ENCODE data around the gene UPF3A. TPM values are rescaled to one million over a fixed set of nuclear protein-coding genes. Genes with fewer than 3 reads are reported as not detected.

UPF3A gene
- total RNA-seq, 1 donor: 14.9 TPM

- no peaks in the 10 kb centered on the region for H3K9me3 ChIP-seq (ENCODE audit: low read depth, low read length)
- no peaks in the 10 kb centered on the region for H3K27me3 ChIP-seq (ENCODE audit: insufficient read depth, low read length)
- H3K4me1 ChIP-seq (ENCODE audit: insufficient read depth, low read length): peaks cover 10% of the 10 kb centered on the region
- no peak overlapping the region for H3K4me3 ChIP-seq (ENCODE audit: low read length)
These were observed 28.5 kb downstream of the UPF3A start for GRCh38 chr13:114309806-114310410.

DNA sequence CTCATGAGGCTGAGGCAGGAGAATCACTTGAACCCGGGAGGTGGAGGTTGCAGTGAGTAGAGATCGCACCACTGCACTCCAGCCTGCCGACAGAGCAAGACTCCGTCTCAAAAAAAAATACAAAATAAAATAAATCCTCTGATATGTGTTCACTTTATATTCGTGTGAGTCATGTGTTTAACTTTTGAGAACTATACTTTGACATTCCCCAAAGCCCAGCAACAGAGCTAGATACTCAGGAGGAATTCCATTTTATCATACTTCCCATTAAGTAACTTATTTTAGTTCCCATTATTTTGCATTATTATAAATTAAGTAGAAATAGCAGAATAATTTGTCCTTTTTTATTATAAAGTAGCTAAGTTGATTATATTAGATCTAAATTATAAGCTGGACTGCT, 29.6 kb downstream of the UPF3A start:
- Histone ChIP-seq H3K9me3 (ENCODE audit: low read depth, low read length) (no peaks in the 10 kb centered on the region), H3K27me3 (ENCODE audit: insufficient read depth, low read length) (no peaks in the 10 kb centered on the region), H3K4me1 (ENCODE audit: insufficient read depth, low read length) (peaks cover 21% of the 10 kb centered on the region), H3K4me3 (ENCODE audit: low read length) (no peak overlapping the region)

- Histone ChIP-seq H3K4me3 (ENCODE audit: low read length) (no peak overlapping the region), H3K27me3 (ENCODE audit: insufficient read depth, low read length) (no peaks in the 10 kb centered on the region), H3K4me1 (ENCODE audit: insufficient read depth, low read length) (peaks cover 25% of the 10 kb centered on the region), H3K9me3 (ENCODE audit: low read depth, low read length) (no peaks in the 10 kb centered on the region)
These were observed 30.0 kb downstream of the UPF3A start for GRCh38 chr13:114311387-114311786.

DNA sequence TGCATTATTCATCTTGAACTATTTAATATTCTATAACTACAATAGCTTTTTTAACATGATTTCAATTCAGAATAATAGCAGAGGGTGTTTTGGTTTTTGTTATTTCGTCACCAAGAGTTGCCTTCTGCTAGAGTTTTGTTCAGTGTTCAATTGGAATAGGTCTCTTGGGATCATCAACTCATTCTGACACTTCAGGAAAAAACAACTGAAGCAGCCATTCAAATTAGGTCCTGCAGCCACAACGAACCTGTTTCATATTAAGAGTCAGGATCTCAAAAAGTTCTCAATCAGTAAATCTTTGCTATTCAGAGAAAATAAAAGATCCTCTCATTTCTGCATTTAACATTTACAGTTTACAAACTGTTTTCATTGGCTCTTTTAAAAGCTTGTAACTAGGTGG, 30.5 kb downstream of the UPF3A start:
- Histone ChIP-seq H3K4me3 (ENCODE audit: low read length) (no peak overlapping the region), H3K9me3 (ENCODE audit: low read depth, low read length) (no peaks in the 10 kb centered on the region), H3K27me3 (ENCODE audit: insufficient read depth, low read length) (no peaks in the 10 kb centered on the region), H3K4me1 (ENCODE audit: insufficient read depth, low read length) (peaks cover 28% of the 10 kb centered on the region)

GRCh38 chr13:114313061-114313860, 31.9 kb downstream of the UPF3A start:
- H3K4me1 ChIP-seq (ENCODE audit: insufficient read depth, low read length): peaks cover 31% of the 10 kb centered on the region
- no peaks in the 10 kb centered on the region for H3K27me3 ChIP-seq (ENCODE audit: insufficient read depth, low read length)
- H3K9me3 ChIP-seq (ENCODE audit: low read depth, low read length): no peaks in the 10 kb centered on the region
- H3K4me3 ChIP-seq (ENCODE audit: low read length): peak overlapping the region; percentile 70

DNA sequence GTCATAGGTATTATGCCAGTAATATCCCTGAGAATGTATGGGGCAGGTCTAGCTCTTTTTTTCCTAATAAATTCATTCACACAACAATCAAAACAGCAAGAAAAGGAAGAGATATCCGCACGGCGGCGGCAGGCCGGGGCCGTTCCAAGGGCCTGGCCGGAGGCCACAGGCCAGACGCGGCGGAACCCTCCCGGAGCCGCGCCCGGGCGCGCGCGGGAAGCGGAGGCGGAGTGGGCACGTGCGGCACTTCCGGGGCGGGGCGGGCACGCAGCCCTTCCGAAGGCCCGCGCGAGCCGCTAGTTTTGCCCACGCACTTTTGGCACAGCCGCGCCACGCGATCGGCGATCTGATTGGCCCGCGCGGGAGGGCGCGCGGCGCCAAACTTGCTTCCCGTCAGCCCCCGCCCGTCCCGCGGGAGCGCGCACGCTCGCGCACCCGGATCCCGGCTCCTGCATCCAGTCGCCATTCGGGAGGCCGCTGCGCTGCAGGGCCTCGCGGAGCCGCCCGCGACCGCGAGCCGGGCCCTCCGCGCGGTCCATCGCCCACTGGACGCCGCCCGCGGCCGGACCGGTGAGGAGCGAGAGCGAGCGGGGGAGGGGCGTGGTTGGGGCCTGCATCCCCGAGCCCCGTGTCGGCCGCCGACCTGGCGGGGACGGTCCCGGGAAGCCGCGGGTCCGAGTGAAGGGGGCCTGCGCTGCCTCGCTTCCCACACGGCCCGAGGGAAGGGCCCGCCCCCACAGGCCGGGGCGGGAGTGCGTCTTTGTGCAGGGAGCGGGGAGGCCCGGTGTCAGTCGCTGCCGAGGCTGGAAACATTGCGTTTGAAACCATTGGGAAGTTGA, 32.9 kb downstream of the UPF3A start, which contains the start of gene CHAMP1:
CHAMP1 (plus strand) TSS at position 430 of the 839 bp plus-strand sequence. CDS start 9,340 bp downstream, outside the sequence.
- no peaks in the 10 kb centered on the region for H3K9me3 ChIP-seq (ENCODE audit: low read depth, low read length)
- peaks cover 37% of the 10 kb centered on the region for H3K4me1 ChIP-seq (ENCODE audit: insufficient read depth, low read length)
- H3K27me3 ChIP-seq (ENCODE audit: insufficient read depth, low read length): no peaks in the 10 kb centered on the region
- peak within 1 kb of the TSS; percentile 70 for H3K4me3 ChIP-seq (ENCODE audit: low read length)

- Histone ChIP-seq H3K27me3 (ENCODE audit: insufficient read depth, low read length) (no peaks in the 10 kb centered on the region), H3K4me3 (ENCODE audit: low read length) (peak overlapping the region; percentile 70), H3K4me1 (ENCODE audit: insufficient read depth, low read length) (peaks cover 40% of the 10 kb centered on the region), H3K9me3 (ENCODE audit: low read depth, low read length) (no peaks in the 10 kb centered on the region)
These were observed 33.8 kb downstream of the UPF3A start for GRCh38 chr13:114315074-114315785.

DNA sequence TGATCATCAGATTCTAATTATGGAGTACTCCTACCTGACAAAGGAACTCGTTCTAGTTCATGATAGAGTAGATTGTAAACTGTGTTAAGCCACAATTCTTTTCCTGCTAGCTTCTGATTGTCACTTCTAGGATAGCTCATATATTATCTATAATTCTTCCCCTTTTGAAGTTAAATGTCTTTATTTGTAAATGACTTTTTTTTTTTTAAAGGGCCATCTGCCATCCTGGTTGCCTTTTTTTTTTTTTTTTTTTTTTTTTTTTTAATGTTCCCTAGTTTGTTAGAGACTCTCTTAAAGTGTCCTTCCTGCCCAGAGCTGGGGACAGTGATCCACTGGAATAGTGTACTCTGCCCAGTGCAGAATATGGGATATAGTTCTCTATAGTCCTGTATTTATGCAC, 37.2 kb downstream of the UPF3A start:
- Histone ChIP-seq H3K27me3 (ENCODE audit: insufficient read depth, low read length) (no peaks in the 10 kb centered on the region), H3K4me3 (ENCODE audit: low read length) (no peak overlapping the region), H3K4me1 (ENCODE audit: insufficient read depth, low read length) (peaks cover 33% of the 10 kb centered on the region), H3K9me3 (ENCODE audit: low read depth, low read length) (no peaks in the 10 kb centered on the region)

DNA sequence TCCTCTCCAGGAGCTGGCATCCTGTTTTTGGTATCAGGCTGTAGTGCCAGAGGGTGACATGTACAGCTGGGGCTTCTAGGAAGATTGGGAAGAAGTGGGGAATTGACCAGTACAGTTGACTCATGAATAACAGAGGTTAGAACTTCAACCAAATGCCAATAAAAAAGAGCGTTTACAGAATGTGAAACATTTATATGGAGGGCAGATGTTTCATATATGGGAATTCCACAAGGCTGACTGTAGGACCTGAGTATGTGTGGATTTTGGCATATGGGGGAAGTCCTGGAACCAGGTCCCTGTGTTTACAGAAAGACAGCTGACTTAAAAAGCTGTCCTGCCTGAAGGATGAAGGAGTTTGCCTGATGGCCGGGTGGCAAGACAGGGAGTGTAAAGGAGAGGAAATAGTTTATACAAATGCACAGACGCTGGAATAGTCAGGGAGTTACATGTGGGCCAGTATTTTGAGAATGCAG, 38.1 kb downstream of the UPF3A start:
- Histone ChIP-seq H3K4me1 (ENCODE audit: insufficient read depth, low read length) (peaks cover 31% of the 10 kb centered on the region), H3K4me3 (ENCODE audit: low read length) (no peak overlapping the region), H3K27me3 (ENCODE audit: insufficient read depth, low read length) (no peaks in the 10 kb centered on the region), H3K9me3 (ENCODE audit: low read depth, low read length) (no peaks in the 10 kb centered on the region)

- peaks cover 35% of the 10 kb centered on the region for H3K4me1 ChIP-seq (ENCODE audit: insufficient read depth, low read length)
- no peaks in the 10 kb centered on the region for H3K27me3 ChIP-seq (ENCODE audit: insufficient read depth, low read length)
- H3K4me3 ChIP-seq (ENCODE audit: low read length): no peak overlapping the region
- no peaks in the 10 kb centered on the region for H3K9me3 ChIP-seq (ENCODE audit: low read depth, low read length)
These were observed 38.7 kb downstream of the UPF3A start for GRCh38 chr13:114320065-114320464.

GRCh38 chr13:114321256-114321655, 39.9 kb downstream of the UPF3A start:
- H3K4me3 ChIP-seq (ENCODE audit: low read length): no peak overlapping the region
- H3K27me3 ChIP-seq (ENCODE audit: insufficient read depth, low read length): no peaks in the 10 kb centered on the region
- peaks cover 34% of the 10 kb centered on the region for H3K4me1 ChIP-seq (ENCODE audit: insufficient read depth, low read length)
- H3K9me3 ChIP-seq (ENCODE audit: low read depth, low read length): no peaks in the 10 kb centered on the region

DNA sequence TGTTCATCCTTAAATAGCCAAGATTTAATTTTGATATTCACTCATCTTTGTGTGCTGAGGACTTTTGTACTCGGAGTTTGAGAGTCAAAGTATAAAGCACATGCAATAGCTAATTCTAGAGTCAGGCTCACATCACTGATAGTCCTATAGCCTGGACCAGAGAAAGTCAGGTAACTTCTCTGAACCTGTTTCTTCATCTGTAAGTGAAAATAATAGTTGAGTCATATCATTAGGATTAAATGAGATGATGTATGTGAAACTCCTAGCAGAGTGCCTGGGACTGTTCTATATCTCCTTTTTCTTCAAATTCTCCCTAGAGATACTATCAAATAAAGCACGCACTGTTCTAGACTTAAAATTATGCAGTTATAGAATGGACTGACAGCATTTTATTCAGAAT, 41.9 kb downstream of the UPF3A start:
- H3K27me3 ChIP-seq (ENCODE audit: insufficient read depth, low read length): no peaks in the 10 kb centered on the region
- H3K4me1 ChIP-seq (ENCODE audit: insufficient read depth, low read length): peaks cover 26% of the 10 kb centered on the region
- no peaks in the 10 kb centered on the region for H3K9me3 ChIP-seq (ENCODE audit: low read depth, low read length)
- H3K4me3 ChIP-seq (ENCODE audit: low read length): no peak overlapping the region

DNA sequence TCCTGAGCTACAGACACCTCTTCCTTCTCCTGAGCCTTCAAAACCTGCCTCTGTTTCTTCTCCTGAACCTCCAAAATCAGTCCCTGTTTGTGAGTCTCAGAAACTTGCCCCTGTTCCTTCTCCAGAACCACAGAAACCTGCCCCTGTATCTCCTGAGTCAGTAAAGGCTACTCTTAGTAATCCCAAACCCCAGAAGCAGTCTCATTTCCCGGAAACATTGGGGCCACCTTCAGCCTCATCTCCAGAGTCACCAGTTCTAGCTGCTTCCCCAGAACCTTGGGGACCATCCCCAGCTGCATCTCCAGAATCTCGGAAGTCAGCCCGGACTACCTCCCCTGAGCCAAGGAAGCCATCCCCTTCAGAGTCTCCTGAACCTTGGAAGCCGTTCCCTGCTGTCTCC, 42.9 kb downstream of the UPF3A start:
- Histone ChIP-seq H3K9me3 (ENCODE audit: low read depth, low read length) (no peaks in the 10 kb centered on the region), H3K4me1 (ENCODE audit: insufficient read depth, low read length) (peaks cover 21% of the 10 kb centered on the region), H3K4me3 (ENCODE audit: low read length) (no peak overlapping the region), H3K27me3 (ENCODE audit: insufficient read depth, low read length) (no peaks in the 10 kb centered on the region)

- Histone ChIP-seq H3K4me3 (ENCODE audit: low read length) (no peak overlapping the region), H3K4me1 (ENCODE audit: insufficient read depth, low read length) (peaks cover 18% of the 10 kb centered on the region), H3K9me3 (ENCODE audit: low read depth, low read length) (no peaks in the 10 kb centered on the region), H3K27me3 (ENCODE audit: insufficient read depth, low read length) (no peaks in the 10 kb centered on the region)
These were observed 44.3 kb downstream of the UPF3A start for GRCh38 chr13:114325729-114326128.

All from mononuclear cell (primary cell).